SK-N-MC (cell line): ENCODE measurements around the gene MMEL1.
A peak's percentile ranks its signal among the peaks of the same experiment; 100 is the strongest.
"Not testable (repeated sequence)": the region's sequence is repeated elsewhere in the genome, so short reads cannot be mapped to it uniquely, and the experiment has no call there.

ENCODE experiments used
- DNase-seq: peaks from one replicate; pipeline ENCODE4 v3.0.0-alpha.2; 2011; ENCODE audit warnings: low read depth, low spot score
- H3K27ac ChIP-seq: fragments of 200-600 bp; sonication (generic); 2 replicates; pipeline ENCODE4 v1.5.1; 2016; ENCODE audit warnings: mixed run types
- H3K36me3 ChIP-seq: fragments of 200-600 bp; sonication (generic); 2 replicates; pipeline ENCODE4 v1.6.1; 2017; ENCODE audit warnings: antibody characterized with exemption, low read length, mixed read lengths; ENCODE audit not compliant: insufficient read depth
- H3K4me3 ChIP-seq: fragments of 200-600 bp; sonication (generic); 2 replicates; pipeline ENCODE4 v1.5.1; 2016
- H3K9ac ChIP-seq: fragments of 200-600 bp; sonication (generic); 2 replicates; pipeline ENCODE4 v1.8.0; 2017; ENCODE audit warnings: mixed run types, mixed read lengths; ENCODE audit not compliant: insufficient read length
- H3K9me3 ChIP-seq: fragments of 200-600 bp; sonication (generic); 2 replicates; pipeline ENCODE4 v1.6.1; 2017; ENCODE audit warnings: low read depth, mild to moderate bottlenecking, antibody characterized with exemption, low read length, moderate library complexity, mixed read lengths
- EZH2 ChIP-seq: fragments of 200-600 bp; sonication (generic); IDR thresholded peaks from one replicate; pipeline ENCODE4 v1.6.1; 2017; ENCODE audit warnings: antibody characterized with exemption
- FOXP2 ChIP-seq: optimal IDR thresholded peaks from 2 replicates; pipeline ENCODE3; 2011; ENCODE audit warnings: mild to moderate bottlenecking, moderate library complexity; ENCODE audit not compliant: insufficient read depth; ENCODE audit errors: extremely low read length, control extremely low read depth
- POLR2AphosphoS5 ChIP-seq: IDR thresholded peaks from 2 replicates; pipeline ENCODE4 v1.6.1; 2012; ENCODE audit warnings: mild to moderate bottlenecking, low read depth, low read length, borderline replicate concordance

MMEL1 gene

DNA sequence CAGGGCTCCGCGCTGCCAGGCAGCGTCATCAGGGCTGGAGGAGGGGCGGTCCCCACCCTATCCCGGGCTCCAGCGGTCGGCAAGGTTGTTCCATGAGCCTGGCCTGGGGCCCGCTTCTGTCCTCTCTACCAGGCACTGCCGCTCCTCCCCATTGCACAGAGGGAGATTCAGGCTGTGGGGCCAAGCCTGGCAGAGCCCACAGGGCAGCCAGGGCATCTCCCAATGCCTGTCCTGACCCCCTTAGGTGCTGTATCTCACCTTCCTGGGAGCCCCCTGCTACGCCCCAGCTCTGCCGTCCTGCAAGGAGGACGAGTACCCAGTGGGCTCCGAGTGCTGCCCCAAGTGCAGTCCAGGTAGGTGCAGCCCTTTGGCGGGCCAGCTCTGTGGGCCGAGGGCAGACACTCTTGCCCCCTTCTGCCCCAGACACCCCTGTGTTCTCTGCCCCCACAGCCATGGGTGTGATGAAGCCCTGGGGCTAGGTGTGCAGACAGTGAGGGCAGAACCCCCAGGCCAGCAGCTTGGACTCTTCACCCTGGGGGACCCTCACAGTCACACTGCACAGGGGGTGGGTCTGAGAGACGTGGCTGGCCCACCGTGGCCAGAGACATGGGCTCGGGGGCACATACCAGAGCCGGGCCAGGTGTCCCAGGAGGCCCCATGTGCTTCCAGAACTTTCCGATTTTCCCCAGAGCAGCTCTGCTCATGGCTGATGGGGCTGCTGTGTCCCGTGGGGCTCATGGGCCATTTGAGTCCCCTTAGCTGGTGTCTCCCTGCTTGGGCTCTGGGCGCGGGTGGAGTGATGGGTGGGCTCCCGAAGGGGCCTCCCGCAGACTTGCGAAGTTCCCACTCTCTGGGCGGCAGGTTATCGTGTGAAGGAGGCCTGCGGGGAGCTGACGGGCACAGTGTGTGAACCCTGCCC is 75.1 kb downstream of the MMEL1 start:
- no peak for TF ChIP-seq FOXP2
- Histone ChIP-seq H3K4me3 (no peak overlapping the region), H3K9me3 (no peaks in the 10 kb centered on the region), H3K36me3 (no peaks in the 10 kb centered on the region), H3K9ac (no peak overlapping the region), H3K27ac (no peak overlapping the region)
- no peak for DNase-seq

GRCh38 chr1:2556678-2557481 is 75.9 kb downstream of the MMEL1 start:
- Histone ChIP-seq H3K9ac (peak overlapping the region; percentile 64), H3K9me3 (no peaks in the 10 kb centered on the region), H3K36me3 (no peaks in the 10 kb centered on the region), H3K27ac (no peak overlapping the region), H3K4me3 (peak overlapping the region; percentile 79)
- TF ChIP-seq EZH2 (no peak), POLR2AphosphoS5 (no peak), FOXP2 (no peak)
- no peak for DNase-seq

DNA sequence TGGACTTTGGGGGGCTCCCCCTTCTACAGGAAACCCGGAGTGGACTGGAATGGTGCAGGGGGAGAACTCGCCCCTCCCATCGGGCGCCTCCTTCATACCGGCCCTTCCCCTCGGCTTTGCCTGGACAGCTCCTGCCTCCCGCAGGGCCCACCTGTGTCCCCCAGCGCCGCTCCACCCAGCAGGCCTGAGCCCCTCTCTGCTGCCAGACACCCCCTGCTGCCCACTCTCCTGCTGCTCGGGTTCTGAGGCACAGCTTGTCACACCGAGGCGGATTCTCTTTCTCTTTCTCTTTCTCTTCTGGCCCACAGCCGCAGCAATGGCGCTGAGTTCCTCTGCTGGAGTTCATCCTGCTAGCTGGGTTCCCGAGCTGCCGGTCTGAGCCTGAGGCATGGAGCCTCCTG is 76.5 kb downstream of the MMEL1 start, which contains the start of gene TNFRSF14:
TSS of gene TNFRSF14 (plus strand) at position 95 of the 401 bp plus-strand sequence. CDS start at position 389, 294 bp downstream.
- no peak for DNase-seq
- peak within 1 kb of the TSS; percentile 79 for H3K4me3 ChIP-seq
- H3K27ac ChIP-seq = no peak within 1 kb of the TSS
- TF ChIP-seq EZH2 (no peak), POLR2AphosphoS5 (no peak), FOXP2 (no peak)
- no peaks in the 10 kb centered on the region for H3K36me3 ChIP-seq
- H3K9me3 ChIP-seq = no peaks in the 10 kb centered on the region
- peak within 1 kb of the TSS; percentile 64 for H3K9ac ChIP-seq

DNA sequence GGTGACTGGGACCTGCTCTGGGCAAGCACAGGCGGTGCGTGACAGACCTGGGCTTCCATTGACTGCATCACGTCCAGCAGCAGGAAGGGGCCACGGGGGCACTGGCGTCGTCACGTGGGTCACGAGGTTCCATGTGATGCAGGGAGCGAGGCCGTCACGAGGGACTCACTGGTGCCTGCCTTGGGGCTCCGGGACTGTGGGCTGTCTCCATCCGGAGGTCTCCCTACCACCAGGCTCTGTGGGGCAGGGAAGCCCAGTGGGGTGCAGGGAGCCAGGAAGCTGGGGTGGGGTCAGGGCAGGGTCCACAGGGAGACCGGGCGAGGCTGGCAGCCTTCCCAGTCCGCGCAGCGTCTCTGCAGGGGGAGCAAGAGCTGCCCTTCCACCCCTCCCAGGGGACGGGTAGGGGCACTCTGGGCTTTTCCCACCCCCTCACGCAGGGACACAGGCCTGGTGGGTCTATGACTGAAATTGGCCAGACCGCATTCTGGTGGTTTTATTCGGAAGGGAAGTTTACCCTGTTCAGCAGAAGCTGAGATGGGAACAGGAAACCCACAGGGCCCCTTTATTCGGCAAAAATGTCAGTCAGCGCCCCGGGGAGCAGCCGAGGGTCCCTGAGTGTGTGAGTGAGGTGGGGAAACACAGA is 77.1 kb downstream of the MMEL1 start:
- TF ChIP-seq POLR2AphosphoS5 = no peak
- TF ChIP-seq FOXP2 = no peak
- no peak for TF ChIP-seq EZH2
- Histone ChIP-seq H3K27ac (no peak overlapping the region), H3K9me3 (no peaks in the 10 kb centered on the region), H3K36me3 (no peaks in the 10 kb centered on the region), H3K9ac (peak overlapping the region; percentile 64), H3K4me3 (peak overlapping the region; percentile 79)
- DNase-seq = no peak

- no peak for TF ChIP-seq FOXP2
- no peak for TF ChIP-seq POLR2AphosphoS5
- no peak for TF ChIP-seq EZH2
- no peak overlapping the region for H3K9ac ChIP-seq
- DNase-seq = no peak
These were observed 78.0 kb downstream of the MMEL1 start for GRCh38 chr1:2554621-2555387.

DNA sequence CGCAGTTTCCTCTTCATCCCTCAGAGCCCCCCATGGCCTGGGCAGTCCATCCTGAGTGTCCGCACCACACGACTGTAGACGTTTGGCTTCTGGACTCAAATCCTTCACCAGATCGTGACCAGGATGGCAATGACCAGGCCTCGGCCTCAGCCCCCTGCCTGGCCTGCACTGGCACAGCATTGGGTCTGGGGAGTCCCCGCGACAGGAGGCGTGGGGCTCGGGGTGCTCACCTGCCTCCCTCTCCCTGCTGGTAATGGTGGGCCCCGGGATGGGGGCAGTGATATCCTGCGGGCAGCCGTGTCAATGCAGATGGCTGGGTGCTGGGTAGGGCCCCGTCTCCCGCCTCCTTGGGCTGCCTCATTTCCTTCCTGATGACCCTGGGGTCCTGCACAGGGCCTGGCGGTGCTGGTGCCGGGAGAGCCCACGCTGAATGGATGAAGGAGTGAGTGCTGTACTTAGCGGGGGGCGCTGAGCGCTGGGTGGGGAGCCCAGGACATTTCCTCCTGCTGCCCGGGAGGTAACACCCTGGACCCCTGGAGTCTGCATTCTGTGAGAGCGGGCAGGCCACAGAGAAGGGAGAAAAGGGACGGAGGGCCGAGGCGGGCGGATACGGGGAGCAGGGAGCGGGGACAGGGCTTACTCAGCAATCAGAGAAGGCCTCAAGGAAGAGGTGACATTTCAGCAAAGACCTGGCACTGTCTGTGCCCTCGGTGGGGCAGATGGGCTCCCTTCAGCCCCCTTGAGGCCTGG is 78.8 kb downstream of the MMEL1 start:
- no peak for TF ChIP-seq EZH2
- no peak for TF ChIP-seq FOXP2
- no peak for TF ChIP-seq POLR2AphosphoS5
- no peak overlapping the region for H3K9ac ChIP-seq

More at GRCh38 chr1:2554621-2555387, 78.0 kb downstream of the MMEL1 start:
- no peak overlapping the region for H3K27ac ChIP-seq
- H3K36me3 ChIP-seq = no peaks in the 10 kb centered on the region
- H3K4me3 ChIP-seq = no peak overlapping the region
- H3K9me3 ChIP-seq = no peaks in the 10 kb centered on the region

DNA sequence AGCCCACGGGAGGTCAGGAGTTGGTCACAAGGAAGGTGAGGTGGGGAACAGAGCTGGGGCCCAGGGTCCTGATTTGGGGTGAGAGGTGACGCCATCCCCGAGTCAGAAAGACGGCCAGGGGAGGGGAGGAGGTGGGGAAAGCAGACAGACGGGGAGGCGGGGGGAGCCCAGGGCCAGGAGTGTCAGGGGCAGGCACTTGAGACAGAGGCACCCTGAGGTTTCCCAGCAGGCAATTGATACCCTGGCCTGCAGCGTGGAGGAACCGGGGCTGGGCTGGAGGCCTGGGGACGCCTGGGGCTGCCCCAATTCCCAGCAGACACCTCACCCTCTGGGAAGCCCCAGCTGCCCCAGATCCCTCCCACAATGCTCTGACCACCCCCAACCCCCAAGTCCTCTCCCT is 79.7 kb downstream of the MMEL1 start:
- not testable (repeated sequence) for H3K9me3 ChIP-seq, H3K36me3 ChIP-seq, H3K27ac ChIP-seq, H3K9ac ChIP-seq, H3K4me3 ChIP-seq, DNase-seq

More for the DNA sequence above, 78.8 kb downstream of the MMEL1 start:
- Histone ChIP-seq H3K36me3 (no peaks in the 10 kb centered on the region), H3K4me3 (no peak overlapping the region), H3K27ac (no peak overlapping the region), H3K9me3 (no peaks in the 10 kb centered on the region)
- DNase-seq = no peak

GRCh38 chr1:2552189-2552588 is 80.6 kb downstream of the MMEL1 start:
- no peaks in the 10 kb centered on the region for H3K9me3 ChIP-seq
- H3K36me3 ChIP-seq = no peaks in the 10 kb centered on the region

GRCh38 chr1:2551544-2551943 is 81.3 kb downstream of the MMEL1 start:
- not testable (repeated sequence) for H3K9ac ChIP-seq, H3K27ac ChIP-seq, H3K9me3 ChIP-seq, H3K36me3 ChIP-seq, DNase-seq, H3K4me3 ChIP-seq

More at GRCh38 chr1:2552189-2552588, 80.6 kb downstream of the MMEL1 start:
- no peak overlapping the region for H3K4me3 ChIP-seq
- TF ChIP-seq EZH2 (no peak), FOXP2 (no peak), POLR2AphosphoS5 (no peak)
- H3K9ac ChIP-seq = no peak overlapping the region
- DNase-seq = no peak
- no peak overlapping the region for H3K27ac ChIP-seq

GRCh38 chr1:2550309-2550861 is 82.4 kb downstream of the MMEL1 start:
- not testable (repeated sequence) for H3K9me3 ChIP-seq, H3K9ac ChIP-seq, DNase-seq, H3K27ac ChIP-seq, H3K4me3 ChIP-seq, H3K36me3 ChIP-seq
